Fibroblast of lung (primary cell): Measurements from ENCODE around the gene SLC25A5.
A peak's percentile ranks its signal among the peaks of the same experiment; 100 is the strongest.

ENCODE experiments used
- CTCF ChIP-seq, 2 donors: IDR thresholded peaks in 1 of 2; conservative IDR thresholded peaks in 1 of 2; 1 replicate in 1 of 2; 2 replicates in 1 of 2; pipeline ENCODE4 v1.5.1; 2011 to 2012; ENCODE audit warnings: low read length in 2 of 2, control low read depth in 1 of 2, inconsistent platforms in 1 of 2, low read depth in 1 of 2, mild to moderate bottlenecking in 1 of 2
- EZH2 ChIP-seq: IDR thresholded peaks from 2 replicates; pipeline ENCODE4 v1.5.1; 2012; ENCODE audit warnings: low read length, control low read depth, mild to moderate bottlenecking; ENCODE audit errors: missing control alignments

GRCh38 chrX:119468551-119469312 lies 488 bp downstream of the SLC25A5 start:
- TF ChIP-seq CTCF (conservative IDR thresholded peaks at IDR 0.05 in 1 of 2, IDR thresholded peaks at IDR 0.05 in 1 of 2; ENCODE audit: low read depth in 1 of 2, low read length in 2 of 2) = peak; percentile 17 to 46
- no peak for TF ChIP-seq EZH2
